Osteocyte (in vitro differentiated cells): ENCODE results near the gene GSDMA. TPM values are rescaled to one million over a fixed set of nuclear protein-coding genes. Genes with fewer than 3 reads are reported as not detected.
"Not testable (repeated sequence)": the region's sequence is repeated elsewhere in the genome, so short reads cannot be mapped to it uniquely, and the experiment has no call there.

Experiments
- DNase-seq: peaks from one replicate; pipeline ENCODE4 v3.0.0; 2021; ENCODE audit warnings: mixed read lengths; ENCODE audit not compliant: unreplicated experiment; ENCODE audit errors: extremely low spot score
- H3K27ac Mint-ChIP-seq: one replicate; pipeline ENCODE4 v1.8.0; 2021; ENCODE audit warnings: mild to moderate bottlenecking, mixed read lengths; ENCODE audit not compliant: unreplicated experiment
- H3K27me3 Mint-ChIP-seq: one replicate; pipeline ENCODE4 v1.8.0; 2021; ENCODE audit warnings: mixed read lengths; ENCODE audit not compliant: unreplicated experiment
- H3K36me3 Mint-ChIP-seq: one replicate; pipeline ENCODE4 v1.8.0; 2021; ENCODE audit warnings: mixed read lengths; ENCODE audit not compliant: unreplicated experiment
- H3K4me1 Mint-ChIP-seq: one replicate; pipeline ENCODE4 v1.8.0; 2021; ENCODE audit warnings: mixed read lengths; ENCODE audit not compliant: unreplicated experiment
- H3K4me3 Mint-ChIP-seq: one replicate; pipeline ENCODE4 v1.8.0; 2021; ENCODE audit warnings: mild to moderate bottlenecking, moderate library complexity, mixed read lengths; ENCODE audit not compliant: unreplicated experiment
- H3K9me3 Mint-ChIP-seq: one replicate; pipeline ENCODE4 v1.8.0; 2021; ENCODE audit warnings: mixed read lengths; ENCODE audit not compliant: unreplicated experiment
- CTCF ChIP-seq: fragments of 200-600 bp; sonication (generic); IDR thresholded peaks from 2 replicates; pipeline ENCODE4 v1.5.0; 2021; ENCODE audit warnings: antibody characterized with exemption, mild to moderate bottlenecking, moderate library complexity
- total RNA-seq: library from RNA; stranded (reverse); gene quantifications from 2 replicates; pipeline ENCODE4 v1.2.1, GENCODE V29; 2021

The GSDMA gene
- total RNA-seq, 1 donor from 2014 or later = not detected

DNA sequence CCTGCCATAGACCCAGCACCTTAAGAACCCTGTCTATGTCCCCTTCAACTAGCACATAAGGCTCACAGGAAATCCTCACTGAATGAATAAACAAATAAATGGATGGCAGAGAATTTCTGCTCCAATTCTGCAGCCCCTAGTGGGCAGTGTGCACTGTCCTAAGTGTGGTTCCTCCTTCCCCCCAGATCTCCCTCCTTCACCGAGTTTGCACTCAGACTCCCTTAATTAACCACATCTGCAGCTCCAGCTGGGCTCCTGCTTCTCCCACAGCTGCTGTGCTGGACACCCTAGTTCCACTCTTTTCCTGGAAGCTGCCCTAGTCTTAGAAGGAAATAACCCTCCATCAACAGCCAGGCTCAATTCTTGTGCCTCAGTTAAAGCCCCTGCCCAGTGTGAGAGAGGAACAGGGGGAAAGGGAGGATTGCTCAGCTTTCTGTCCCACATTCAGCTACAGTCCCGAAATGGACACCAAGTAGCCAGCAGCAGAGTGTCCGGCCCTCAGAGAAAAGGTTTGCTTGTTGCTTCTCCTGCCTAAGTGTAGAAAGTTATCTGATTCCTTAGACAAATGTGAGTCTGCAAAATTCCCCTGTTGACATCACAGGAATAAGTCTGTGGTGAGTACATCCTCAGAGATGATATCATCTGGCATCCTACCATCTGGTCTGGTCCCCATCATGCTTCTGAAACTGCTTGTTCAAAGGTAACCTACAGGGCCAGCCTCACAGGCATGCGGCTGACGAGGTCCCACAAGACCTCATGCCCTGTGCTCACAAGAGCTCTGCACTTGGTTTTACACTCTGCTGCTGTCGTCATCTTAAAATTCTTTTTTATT, 23.0 kb upstream of the GSDMA start:
- Mint-ChIP-seq H3K27me3 (no peaks in the 10 kb centered on the region), H3K4me1 (peaks cover 6% of the 10 kb centered on the region), H3K9me3 (no peaks in the 10 kb centered on the region), H3K4me3 (no peak overlapping the region), H3K36me3 (no peaks in the 10 kb centered on the region), H3K27ac (no peak overlapping the region)
- TF ChIP-seq CTCF = peak; percentile 57
- no peak for DNase-seq

- DNase-seq = no peak
- no peak for TF ChIP-seq CTCF
- H3K27ac Mint-ChIP-seq = no peak overlapping the region
- H3K4me1 Mint-ChIP-seq = peaks cover 6% of the 10 kb centered on the region
- H3K9me3 Mint-ChIP-seq = no peaks in the 10 kb centered on the region
- no peaks in the 10 kb centered on the region for H3K36me3 Mint-ChIP-seq
- peaks cover 3% of the 10 kb centered on the region for H3K27me3 Mint-ChIP-seq
- H3K4me3 Mint-ChIP-seq = no peak overlapping the region
These were observed 19.0 kb upstream of the GSDMA start for GRCh38 chr17:39943702-39944392.

DNA sequence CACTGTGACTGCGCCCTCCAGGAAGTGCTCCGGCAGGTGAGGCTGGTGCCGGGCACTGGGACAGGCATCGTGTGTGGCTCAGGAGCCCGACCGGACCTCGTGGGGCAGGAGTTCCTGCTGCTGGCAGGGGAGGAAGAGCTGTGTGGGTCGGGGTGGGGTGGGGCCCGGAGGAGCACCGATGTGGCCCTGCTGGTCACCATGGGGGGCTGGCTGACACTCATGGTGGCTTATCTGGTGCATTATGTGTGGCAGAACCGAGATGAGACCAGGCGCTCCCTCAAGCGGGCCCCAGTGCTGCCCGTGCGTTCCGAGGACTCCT, 18.5 kb upstream of the GSDMA start:
- peaks cover 4% of the 10 kb centered on the region for H3K4me1 Mint-ChIP-seq
- no peak overlapping the region for H3K27ac Mint-ChIP-seq
- DNase-seq = no peak
- no peak for TF ChIP-seq CTCF
- H3K27me3 Mint-ChIP-seq = peaks cover 3% of the 10 kb centered on the region
- H3K4me3 Mint-ChIP-seq = no peak overlapping the region
- H3K36me3 Mint-ChIP-seq = no peaks in the 10 kb centered on the region
- no peaks in the 10 kb centered on the region for H3K9me3 Mint-ChIP-seq

DNA sequence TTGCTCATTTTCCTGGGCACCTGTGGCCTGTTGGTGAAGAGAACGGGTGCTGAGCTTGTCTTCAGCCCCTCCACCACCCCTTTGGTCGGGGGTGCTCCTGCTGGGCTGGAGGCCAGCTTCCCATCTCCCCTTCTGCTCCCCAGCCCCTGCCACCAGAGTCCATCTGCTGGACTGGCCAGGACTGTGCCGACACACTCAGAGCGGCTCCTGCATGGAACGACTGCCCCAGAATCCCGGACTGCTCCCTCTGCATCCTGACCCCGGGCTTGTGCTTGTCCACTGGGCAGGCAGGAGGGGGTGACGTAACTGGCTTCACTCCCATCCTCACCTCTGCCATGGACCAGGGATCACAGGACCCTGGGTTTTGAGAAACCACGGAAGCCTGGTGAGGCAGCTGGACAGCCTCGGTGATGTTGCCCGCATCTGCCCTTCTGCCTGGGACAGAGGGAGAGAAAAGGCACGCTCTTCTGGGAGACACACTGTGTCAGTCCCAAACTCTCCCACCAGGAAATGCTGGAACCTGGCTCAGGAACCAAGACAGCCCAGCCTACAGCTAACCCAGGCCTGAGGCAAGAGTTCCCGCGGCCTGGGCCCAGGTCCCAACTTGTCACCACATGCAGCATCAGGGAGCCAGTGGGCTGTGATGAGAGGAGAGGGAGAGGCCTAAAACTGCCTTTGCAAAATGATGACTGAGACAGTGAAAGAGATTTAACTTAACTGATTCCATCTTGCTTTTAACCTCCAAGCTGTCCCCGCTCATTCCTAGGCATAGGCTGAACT, 16.1 kb upstream of the GSDMA start:
- Mint-ChIP-seq H3K36me3 (no peaks in the 10 kb centered on the region), H3K27ac (no peak overlapping the region), H3K4me1 (peaks cover 6% of the 10 kb centered on the region), H3K9me3 (no peaks in the 10 kb centered on the region), H3K27me3 (peaks cover 3% of the 10 kb centered on the region), H3K4me3 (no peak overlapping the region)
- no peak for DNase-seq
- TF ChIP-seq CTCF = no peak

- H3K9me3 Mint-ChIP-seq, H3K4me3 Mint-ChIP-seq, DNase-seq, H3K36me3 Mint-ChIP-seq, H3K27me3 Mint-ChIP-seq, H3K27ac Mint-ChIP-seq: not testable (repeated sequence)
- peaks cover 13% of the 10 kb centered on the region for H3K4me1 Mint-ChIP-seq
These were observed 14.3 kb upstream of the GSDMA start for GRCh38 chr17:39948489-39948828.
